ENCODE data around the gene APCDD1L.

DNA sequence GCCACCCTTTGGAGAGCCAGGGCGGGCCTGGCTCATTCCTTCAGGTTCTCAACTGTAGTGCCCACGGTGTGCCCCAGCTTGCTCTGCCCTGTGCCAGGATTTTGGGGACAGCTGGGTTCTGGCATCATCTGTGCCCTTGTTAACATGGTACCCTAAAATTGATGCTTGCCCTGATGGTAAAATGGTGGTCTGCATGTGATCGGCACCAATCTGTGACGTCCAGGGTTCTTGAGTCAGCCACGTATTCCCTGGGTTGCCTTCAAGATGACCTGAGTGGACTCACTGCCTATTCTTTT, 31.2 kb upstream of the APCDD1L start:
- TF ChIP-seq, protein P1, sequence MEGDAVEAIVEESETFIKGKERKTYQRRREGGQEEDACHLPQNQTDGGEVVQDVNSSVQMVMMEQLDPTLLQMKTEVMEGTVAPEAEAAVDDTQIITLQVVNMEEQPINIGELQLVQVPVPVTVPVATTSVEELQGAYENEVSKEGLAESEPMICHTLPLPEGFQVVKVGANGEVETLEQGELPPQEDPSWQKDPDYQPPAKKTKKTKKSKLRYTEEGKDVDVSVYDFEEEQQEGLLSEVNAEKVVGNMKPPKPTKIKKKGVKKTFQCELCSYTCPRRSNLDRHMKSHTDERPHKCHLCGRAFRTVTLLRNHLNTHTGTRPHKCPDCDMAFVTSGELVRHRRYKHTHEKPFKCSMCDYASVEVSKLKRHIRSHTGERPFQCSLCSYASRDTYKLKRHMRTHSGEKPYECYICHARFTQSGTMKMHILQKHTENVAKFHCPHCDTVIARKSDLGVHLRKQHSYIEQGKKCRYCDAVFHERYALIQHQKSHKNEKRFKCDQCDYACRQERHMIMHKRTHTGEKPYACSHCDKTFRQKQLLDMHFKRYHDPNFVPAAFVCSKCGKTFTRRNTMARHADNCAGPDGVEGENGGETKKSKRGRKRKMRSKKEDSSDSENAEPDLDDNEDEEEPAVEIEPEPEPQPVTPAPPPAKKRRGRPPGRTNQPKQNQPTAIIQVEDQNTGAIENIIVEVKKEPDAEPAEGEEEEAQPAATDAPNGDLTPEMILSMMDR (IDR thresholded peaks at IDR 0.05 in 4 of 5, conservative IDR thresholded peaks at IDR 0.05 in 1 of 5) = no peak
- TF ChIP-seq POLR2A (IDR thresholded peaks at IDR 0.05) = no peak

All from gastrocnemius medialis (tissue), 4 donors.